ENCODE results near the gene EPC2.

DNA sequence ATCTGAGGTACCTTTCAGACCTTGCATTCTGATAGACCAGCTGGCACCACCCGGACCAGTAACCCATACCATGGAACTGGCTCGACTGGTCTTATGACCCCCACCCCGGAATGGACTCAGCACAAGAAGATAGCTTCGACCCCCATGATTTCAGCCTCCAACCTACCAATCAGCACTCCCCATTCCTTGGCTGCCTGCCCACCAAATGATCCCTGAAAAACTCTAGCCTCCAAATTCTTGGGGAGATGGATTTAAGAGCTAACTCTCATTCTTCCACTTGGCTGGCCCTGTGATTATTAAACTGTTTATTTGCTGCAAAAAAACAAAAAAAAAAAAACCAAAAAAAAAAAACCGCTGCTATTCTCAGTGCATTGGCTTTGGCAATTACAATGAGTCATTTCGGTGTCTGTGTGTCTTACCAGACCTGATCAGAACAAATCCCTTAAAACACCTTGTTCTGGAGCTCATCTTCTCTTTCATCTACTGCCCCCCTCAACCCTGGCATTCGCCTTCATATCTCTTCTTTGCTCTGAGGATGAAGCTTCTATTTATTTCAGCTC lies 170.4 kb downstream of the EPC2 start:
- no peak for TF ChIP-seq POLR2A (IDR thresholded peaks at IDR 0.05)
- no peak for TF ChIP-seq CTCF (IDR thresholded peaks at IDR 0.05)
